Suppressor macrophage treated with lipopolysaccharide for 1 hour (primary cell): Measurements from ENCODE around the gene CTPS1.

Source experiments
- DNase-seq, 3 donors: peaks; one replicate each; pipeline ENCODE4 v3.0.0-alpha.2; 2020 to 2022

The CTPS1 gene

DNA sequence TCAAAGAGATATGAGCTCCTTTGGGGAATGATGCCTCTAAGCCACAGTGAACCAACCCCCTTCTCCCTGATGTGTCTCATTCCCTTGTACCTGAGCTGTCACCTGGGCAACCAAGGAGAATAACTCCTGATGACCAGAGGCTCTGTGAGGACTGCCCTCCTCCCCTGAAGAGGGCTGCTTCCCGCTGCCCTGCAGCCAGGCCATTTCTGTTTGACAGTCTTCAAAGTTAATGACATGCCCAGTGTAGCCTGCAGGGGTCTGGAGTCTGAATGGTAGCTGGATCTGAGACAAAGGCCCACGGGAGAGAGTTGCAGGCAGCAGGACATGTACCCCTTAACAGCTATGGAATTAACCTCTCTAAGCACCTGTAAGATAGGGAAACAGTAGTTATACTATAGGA lies 45.5 kb downstream of the CTPS1 start:
- no peak for DNase-seq

DNA sequence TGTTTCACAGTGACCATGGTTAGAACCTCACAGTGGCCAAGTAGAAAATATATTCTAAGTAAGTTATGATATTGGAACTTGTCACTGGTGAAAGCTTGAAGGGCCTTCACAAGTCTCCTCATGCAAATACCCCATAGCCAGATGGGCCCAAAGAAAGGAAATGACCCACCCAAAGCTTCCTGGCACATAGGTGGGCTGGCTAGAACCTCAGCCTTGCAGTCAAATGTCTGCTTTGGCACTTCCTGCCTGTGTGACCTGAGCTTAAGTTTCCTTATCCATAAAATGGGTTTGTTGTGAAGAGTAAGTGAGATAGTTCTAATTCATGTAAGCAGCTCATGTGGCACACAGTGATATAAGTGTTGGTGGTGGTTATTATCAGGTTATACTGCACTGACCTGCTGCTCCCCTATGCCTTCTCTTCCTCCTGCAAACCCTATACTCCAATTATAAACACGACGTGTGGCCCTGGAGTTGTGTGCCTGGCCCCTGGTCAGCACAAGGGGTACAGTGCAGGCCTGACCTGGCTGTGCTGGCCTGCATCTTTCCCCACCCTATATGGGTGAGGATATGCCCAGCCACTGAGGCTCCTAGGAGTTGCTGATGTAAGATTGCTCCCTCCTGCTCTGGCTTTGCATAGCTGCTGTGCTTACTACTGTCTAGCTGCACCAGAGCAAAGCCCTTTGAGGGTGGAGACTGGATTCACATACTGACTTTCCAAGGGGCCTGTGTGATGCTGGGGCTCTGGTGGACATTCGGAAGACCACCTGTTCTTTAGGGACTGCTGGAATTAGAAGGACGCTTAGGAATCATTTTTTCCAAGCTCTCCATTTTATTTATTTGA lies 46.7 kb downstream of the CTPS1 start:
- no peak for DNase-seq

GRCh38 chr1:41028034-41028642 lies 48.6 kb downstream of the CTPS1 start:
- DNase-seq: no peak

DNA sequence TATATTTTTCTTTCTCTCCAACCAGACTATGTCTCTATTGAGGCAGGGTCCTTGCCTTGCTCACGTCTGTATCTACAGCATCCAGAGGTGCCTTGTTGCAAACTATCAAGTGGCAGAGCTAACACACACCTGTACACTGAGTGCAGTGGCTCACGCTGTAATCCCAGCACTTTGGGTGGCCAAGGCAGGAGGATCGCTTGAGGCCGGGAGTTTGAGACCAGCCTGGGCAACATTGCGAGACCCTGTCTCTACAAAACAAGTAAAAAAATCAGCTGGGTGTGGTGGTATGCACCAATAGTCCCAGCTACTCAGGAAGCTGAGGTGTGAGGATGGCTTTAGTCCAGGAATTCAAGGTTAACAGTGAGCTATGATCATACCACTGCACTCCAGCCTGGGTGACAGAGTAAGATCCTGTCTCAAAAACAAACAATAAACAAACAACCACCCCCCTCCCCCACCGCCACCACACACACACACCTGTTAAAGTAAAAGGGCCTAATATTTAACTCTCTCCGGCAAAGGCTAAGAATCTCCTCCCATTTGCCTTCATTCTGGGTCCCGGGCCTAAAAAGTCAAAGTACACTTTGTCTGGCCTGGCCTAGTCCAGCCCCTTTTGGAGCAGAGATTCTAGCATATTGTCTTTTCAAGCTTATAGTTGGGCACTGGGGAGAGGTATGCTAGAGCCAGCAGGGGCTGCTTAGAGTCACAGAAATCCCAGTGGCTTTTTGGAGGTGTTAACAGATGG lies 51.5 kb downstream of the CTPS1 start:
- DNase-seq: no peak

DNA sequence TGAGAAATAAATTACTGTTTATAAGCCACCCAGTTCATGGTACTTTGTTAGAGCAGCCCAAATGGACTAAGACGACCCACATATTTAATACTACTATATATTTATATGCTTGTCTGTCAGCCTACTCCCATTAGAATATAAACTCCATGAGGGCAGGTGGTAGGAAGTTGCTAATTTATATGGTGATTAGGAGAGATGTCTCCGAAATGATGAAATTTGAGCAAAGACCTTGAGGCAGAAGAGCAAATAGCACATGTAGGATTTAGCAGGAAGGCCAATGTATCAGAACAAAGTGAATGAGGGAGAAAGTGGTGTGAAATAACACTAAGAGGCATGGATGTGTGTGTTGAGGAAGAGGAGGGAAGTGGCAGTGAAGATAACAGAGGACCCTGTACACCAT lies 52.7 kb downstream of the CTPS1 start:
- DNase-seq: no peak

GRCh38 chr1:41033272-41033671 lies 53.8 kb downstream of the CTPS1 start:
- no peak for DNase-seq

- DNase-seq: no peak
Measured at GRCh38 chr1:41037116-41037903, 57.8 kb downstream of the CTPS1 start.

DNA sequence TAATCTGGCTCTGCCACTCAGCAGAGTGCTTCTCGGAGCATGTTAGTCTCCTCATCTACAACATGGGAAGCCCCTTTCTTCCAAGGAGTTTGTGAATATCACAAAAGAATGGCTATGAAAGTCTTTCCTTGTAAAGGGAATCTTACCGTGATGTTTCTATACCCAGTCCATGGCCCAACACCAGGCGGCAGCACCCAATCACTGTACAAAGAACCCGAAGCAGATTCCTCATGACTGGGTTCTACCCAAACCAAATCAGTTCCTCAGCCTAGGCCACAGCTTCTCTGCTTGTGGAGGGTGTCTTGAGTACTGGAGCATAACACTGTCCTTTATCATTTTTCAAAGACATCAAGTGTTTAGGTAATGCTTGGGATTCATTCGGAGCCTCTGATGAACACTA lies 58.6 kb downstream of the CTPS1 start:
- DNase-seq: no peak

- DNase-seq: peak; percentile 50 to 57 (median 51)
Measured at GRCh38 chr1:41041614-41042270, 62.2 kb downstream of the CTPS1 start.

DNA sequence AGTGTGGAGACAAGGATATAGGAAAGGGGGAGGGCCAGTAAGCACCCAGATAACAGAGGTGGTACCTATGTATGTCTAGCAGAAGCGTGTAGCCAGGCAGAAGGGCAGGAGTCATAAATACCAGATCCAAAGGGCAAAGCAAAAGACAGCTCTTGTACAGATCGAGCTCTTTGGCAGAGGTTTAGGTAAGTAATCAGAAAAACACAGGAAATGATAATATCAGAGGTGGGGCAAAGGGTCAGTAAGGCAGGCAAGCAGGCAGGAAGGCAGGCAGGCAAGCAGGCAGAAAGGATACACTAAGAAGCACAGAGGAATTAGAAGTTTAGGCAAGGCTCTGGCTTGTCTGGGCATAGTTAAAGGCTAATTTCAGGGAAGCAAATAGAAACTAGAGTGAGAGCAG lies 64.7 kb downstream of the CTPS1 start:
- no peak for DNase-seq

DNA sequence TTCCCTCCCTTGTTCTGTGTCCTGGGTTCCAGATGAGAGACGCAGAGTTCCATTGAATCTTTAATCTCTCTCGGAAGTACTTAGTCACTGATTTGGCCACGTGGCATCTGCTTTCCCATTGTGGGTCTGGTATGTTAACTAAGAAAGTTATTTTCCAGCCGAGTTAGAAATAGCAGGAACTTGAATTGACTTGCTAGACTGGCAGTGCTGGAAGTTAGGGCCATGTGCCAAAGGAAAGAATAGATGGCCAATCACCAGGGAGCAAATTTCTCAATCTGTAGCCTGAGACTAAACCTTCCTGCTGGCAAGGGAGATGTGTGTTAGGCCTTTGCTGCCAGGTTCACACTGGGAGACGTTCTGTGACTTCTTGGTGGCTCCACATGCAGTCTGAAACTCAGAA lies 66.2 kb downstream of the CTPS1 start:
- no peak for DNase-seq

DNA sequence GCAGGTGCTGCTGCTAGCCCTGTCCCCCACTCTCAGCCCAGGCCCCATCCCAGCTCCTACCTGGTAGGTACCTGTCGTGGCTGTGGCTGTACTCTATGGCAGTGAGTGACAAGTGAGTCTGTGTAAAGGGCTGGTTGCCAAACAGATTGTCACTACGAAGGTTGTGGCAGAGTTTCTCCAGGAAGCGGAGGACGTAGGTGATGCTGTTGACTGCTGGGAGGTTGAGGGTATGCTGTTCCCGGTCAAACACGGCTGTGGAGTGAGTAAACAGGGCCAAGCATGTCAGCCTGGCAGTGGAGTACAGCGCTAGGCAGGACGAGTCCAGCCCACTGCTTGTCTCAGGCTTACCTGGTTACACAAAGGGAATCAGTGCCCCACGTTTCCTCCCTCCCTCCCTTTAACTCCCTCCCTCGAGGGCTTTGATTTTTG lies 66.9 kb downstream of the CTPS1 start:
- no peak for DNase-seq

DNA sequence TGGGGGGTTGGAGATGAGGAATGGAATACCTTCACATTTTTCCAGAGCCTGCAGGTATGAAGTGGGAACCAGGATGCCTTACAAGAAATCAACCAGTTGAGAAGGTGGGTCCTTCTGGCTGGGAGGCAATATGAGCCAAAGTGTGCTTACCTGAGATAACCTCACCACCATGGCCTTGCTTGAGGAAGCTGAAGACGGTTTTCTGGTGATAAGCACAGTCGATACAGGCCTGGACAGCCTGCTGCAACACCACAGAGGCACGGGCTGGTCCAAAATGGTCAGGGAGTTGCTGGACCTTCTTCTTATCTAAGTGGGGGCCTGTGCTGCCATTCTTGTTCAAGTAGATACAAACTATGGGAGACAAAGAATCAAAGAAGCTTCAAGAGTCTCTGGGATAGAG lies 69.0 kb downstream of the CTPS1 start:
- no peak for DNase-seq

DNA sequence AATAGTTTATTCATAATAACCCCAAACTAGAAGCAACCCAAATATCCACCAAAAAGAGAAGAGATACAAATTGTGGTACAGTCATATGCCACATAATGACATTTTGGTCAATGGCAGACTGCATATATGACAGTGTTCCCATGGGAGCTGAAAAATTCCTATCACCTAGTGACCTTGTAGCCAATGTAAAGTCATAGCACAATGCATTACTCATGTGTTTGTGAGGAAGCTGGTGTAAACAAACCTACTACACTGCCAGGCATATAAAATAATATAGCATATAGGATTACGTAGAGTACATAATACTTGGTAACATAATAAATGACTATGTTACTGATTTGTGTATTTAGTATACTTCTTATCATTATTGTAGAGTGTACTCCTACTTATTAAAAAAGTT lies 71.5 kb downstream of the CTPS1 start:
- DNase-seq: no peak

- peak in 2 of 3 donors; percentile 1 to 38 for DNase-seq
Measured at GRCh38 chr1:41053316-41053715, 73.8 kb downstream of the CTPS1 start.

- no peak for DNase-seq
Measured at GRCh38 chr1:41056907-41057306, 77.4 kb downstream of the CTPS1 start.
